ENCODE results near the gene CST4.

GRCh38 chr20:23653400-23653938, 35.4 kb downstream of the CST4 start:
- TF ChIP-seq, protein P1, sequence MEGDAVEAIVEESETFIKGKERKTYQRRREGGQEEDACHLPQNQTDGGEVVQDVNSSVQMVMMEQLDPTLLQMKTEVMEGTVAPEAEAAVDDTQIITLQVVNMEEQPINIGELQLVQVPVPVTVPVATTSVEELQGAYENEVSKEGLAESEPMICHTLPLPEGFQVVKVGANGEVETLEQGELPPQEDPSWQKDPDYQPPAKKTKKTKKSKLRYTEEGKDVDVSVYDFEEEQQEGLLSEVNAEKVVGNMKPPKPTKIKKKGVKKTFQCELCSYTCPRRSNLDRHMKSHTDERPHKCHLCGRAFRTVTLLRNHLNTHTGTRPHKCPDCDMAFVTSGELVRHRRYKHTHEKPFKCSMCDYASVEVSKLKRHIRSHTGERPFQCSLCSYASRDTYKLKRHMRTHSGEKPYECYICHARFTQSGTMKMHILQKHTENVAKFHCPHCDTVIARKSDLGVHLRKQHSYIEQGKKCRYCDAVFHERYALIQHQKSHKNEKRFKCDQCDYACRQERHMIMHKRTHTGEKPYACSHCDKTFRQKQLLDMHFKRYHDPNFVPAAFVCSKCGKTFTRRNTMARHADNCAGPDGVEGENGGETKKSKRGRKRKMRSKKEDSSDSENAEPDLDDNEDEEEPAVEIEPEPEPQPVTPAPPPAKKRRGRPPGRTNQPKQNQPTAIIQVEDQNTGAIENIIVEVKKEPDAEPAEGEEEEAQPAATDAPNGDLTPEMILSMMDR (IDR thresholded peaks at IDR 0.05), result no peak
- TF ChIP-seq POLR2A (IDR thresholded peaks at IDR 0.05), result no peak
- TF ChIP-seq EP300 (IDR thresholded peaks at IDR 0.05), result no peak
- no peak for TF ChIP-seq POLR2AphosphoS5 (IDR thresholded peaks at IDR 0.05)

Data from sigmoid colon (tissue), 4 donors.